Upper lobe of right lung (tissue), 1 donor: ENCODE measurements around the gene TNS1. TPM values are rescaled to one million over a fixed set of nuclear protein-coding genes. Genes with fewer than 3 reads are reported as not detected.
A peak's percentile ranks its signal among the peaks of the same experiment; 100 is the strongest.

ENCODE experiments used
- ATAC-seq: fragments of 200-7000 bp; cut with Tn5 transposase; one replicate; pipeline ENCODE4 v1.9.1; 2020; ENCODE audit warnings: mild to moderate bottlenecking, moderate library complexity
- DNase-seq: peaks from one replicate; pipeline ENCODE4 v3.0.0-alpha.2; 2020
- H3K27ac ChIP-seq: fragments of 200-600 bp; one replicate; pipeline ENCODE4 v1.8.0; 2022
- H3K27me3 ChIP-seq: fragments of 200-600 bp; one replicate; pipeline ENCODE4 v1.8.0; 2022; ENCODE audit warnings: mild to moderate bottlenecking
- H3K36me3 ChIP-seq: fragments of 200-600 bp; one replicate; pipeline ENCODE4 v1.8.0; 2022
- H3K4me1 ChIP-seq: fragments of 200-600 bp; one replicate; pipeline ENCODE4 v1.8.0; 2022
- H3K4me3 ChIP-seq: fragments of 200-600 bp; one replicate; pipeline ENCODE4 v1.8.0; 2022; ENCODE audit warnings: mild to moderate bottlenecking
- H3K9me3 ChIP-seq: fragments of 200-600 bp; one replicate; pipeline ENCODE4 v1.8.0; 2022
- CTCF ChIP-seq: fragments of 200-600 bp; IDR thresholded peaks from one replicate; pipeline ENCODE4 v1.8.0; 2022; ENCODE audit warnings: antibody characterized with exemption
- intact Hi-C: fragments of 100-400 bp; cut with DNase I; formaldehyde crosslinking; loops from one replicate; pipeline ENCODE4 v1.11.0; 2022
- total RNA-seq: library from RNA; stranded (reverse); fragmentation: NEBNext Ultra II Directional; extraction: Animal tissue kit (Norgen Biotek cat#: 25700); gene quantifications from one replicate; pipeline ENCODE4 v1.2.1, GENCODE V29; 2021
- donor health status: DM: no; HTN: yes; CAD: no; lungs with severe emphysema.

Gene TNS1
- total RNA-seq, 1 donor from 2014 or later, result 669 TPM

GRCh38 chr2:217953011-217953481, 49.7 kb downstream of the TNS1 start:
- peak overlapping the region; percentile 81 for H3K27ac ChIP-seq
- H3K9me3 ChIP-seq, result no peaks in the 10 kb centered on the region
- peaks cover 54% of the 10 kb centered on the region for H3K4me1 ChIP-seq
- H3K4me3 ChIP-seq, result no peak overlapping the region
- no peaks in the 10 kb centered on the region for H3K36me3 ChIP-seq
- intact Hi-C loops, result no loop called here
- ATAC-seq, result no peak
- TF ChIP-seq CTCF, result no peak
- peak; percentile 61 for DNase-seq
- H3K27me3 ChIP-seq, result no peaks in the 10 kb centered on the region

GRCh38 chr2:217952409-217952808, 50.4 kb downstream of the TNS1 start:
- Histone ChIP-seq H3K36me3 (no peaks in the 10 kb centered on the region), H3K4me1 (peaks cover 54% of the 10 kb centered on the region), H3K27me3 (no peaks in the 10 kb centered on the region), H3K27ac (peak overlapping the region; percentile 81), H3K4me3 (no peak overlapping the region), H3K9me3 (no peaks in the 10 kb centered on the region)
- no peak for ATAC-seq
- intact Hi-C loops, result no loop called here
- TF ChIP-seq CTCF, result no peak
- peak; percentile 50 for DNase-seq

GRCh38 chr2:217951521-217952247, 51.1 kb downstream of the TNS1 start:
- ATAC-seq (peak; percentile 58), DNase-seq (peak; percentile 78)
- H3K27me3 ChIP-seq, result no peaks in the 10 kb centered on the region
- H3K36me3 ChIP-seq, result no peaks in the 10 kb centered on the region
- H3K4me1 ChIP-seq, result peaks cover 54% of the 10 kb centered on the region
- no peak for TF ChIP-seq CTCF
- no peak overlapping the region for H3K4me3 ChIP-seq
- intact Hi-C loops, result no loop called here
- H3K27ac ChIP-seq, result peak overlapping the region; percentile 81
- no peaks in the 10 kb centered on the region for H3K9me3 ChIP-seq

- Histone ChIP-seq H3K4me1 (peaks cover 54% of the 10 kb centered on the region), H3K27ac (peak overlapping the region; percentile 81), H3K4me3 (no peak overlapping the region), H3K9me3 (no peaks in the 10 kb centered on the region), H3K36me3 (no peaks in the 10 kb centered on the region), H3K27me3 (no peaks in the 10 kb centered on the region)
- DNase-seq (no peak), ATAC-seq (no peak)
- TF ChIP-seq CTCF, result no peak
- intact Hi-C loops, result no loop called here
Observed at GRCh38 chr2:217951091-217951490, 51.7 kb downstream of the TNS1 start.

- Histone ChIP-seq H3K4me1 (peaks cover 53% of the 10 kb centered on the region), H3K27ac (peak overlapping the region; percentile 30), H3K4me3 (no peak overlapping the region), H3K9me3 (no peaks in the 10 kb centered on the region), H3K36me3 (no peaks in the 10 kb centered on the region), H3K27me3 (no peaks in the 10 kb centered on the region)
- intact Hi-C loops, result no loop called here
- DNase-seq (peak; percentile 61), ATAC-seq (no peak)
- TF ChIP-seq CTCF, result no peak
Observed at GRCh38 chr2:217950401-217950871, 52.4 kb downstream of the TNS1 start.
